HG03139 (cell line): ENCODE measurements around the gene AGAP1.

Experiments
- ATAC-seq: cut with Tn5 transposase; IDR thresholded peaks from one replicate; pipeline ENCODE4 v1.9.1; 2021; ENCODE audit not compliant: unreplicated experiment

AGAP1 gene

GRCh38 chr2:235493775-235494715 is at the start of gene AGAP1:
TSS of gene AGAP1 (plus strand) at chr2:235494043.
- peak; percentile 44 for ATAC-seq

- ATAC-seq, result no peak
These were observed 49.7 kb upstream of the AGAP1 start for GRCh38 chr2:235444101-235444597.

DNA sequence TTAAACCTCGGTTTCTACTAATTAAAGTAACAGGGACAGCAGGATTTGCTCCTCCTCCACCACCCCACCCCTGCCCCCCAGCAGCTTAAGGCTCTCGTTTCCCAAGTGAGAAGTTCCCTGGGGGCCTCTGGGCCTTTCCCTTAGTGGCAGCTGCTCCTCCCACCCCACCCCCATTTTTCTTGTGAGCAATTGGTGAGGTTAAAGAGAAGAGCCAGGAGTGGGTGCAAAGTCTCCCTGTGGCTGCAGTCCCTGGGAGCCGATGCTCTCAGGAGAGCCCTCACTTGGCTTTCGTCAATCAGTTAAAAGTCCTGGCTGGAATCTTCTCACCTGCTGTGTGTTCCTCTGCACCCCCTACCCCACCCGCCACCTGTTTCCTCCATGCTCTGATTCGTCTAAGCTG is 48.7 kb upstream of the AGAP1 start:
- no peak for ATAC-seq

GRCh38 chr2:235446082-235446481 is 47.8 kb upstream of the AGAP1 start:
- no peak for ATAC-seq

- ATAC-seq, result no peak
These were observed 46.6 kb upstream of the AGAP1 start for GRCh38 chr2:235447210-235447609.

DNA sequence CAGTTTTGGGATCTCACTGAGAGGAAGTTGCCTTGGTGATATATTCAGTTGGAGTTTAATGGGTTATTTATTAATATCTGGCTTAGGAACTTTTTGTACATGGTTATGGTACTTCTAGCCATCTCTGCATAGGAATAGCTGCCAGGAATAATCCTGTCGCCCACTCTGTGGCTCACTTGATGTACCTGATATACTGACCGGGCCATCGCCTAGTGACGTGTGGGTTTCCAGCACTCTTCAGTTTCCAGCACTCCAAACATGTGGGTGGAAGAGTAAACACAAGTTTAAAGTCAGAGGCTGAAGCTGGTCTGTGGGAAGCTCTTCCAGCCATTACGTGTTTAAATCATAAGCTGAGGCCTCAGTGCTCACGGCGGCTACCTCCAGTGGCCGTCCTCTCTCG is 44.3 kb upstream of the AGAP1 start:
- ATAC-seq, result no peak

- ATAC-seq, result no peak
These were observed 40.2 kb upstream of the AGAP1 start for GRCh38 chr2:235453605-235454151.

DNA sequence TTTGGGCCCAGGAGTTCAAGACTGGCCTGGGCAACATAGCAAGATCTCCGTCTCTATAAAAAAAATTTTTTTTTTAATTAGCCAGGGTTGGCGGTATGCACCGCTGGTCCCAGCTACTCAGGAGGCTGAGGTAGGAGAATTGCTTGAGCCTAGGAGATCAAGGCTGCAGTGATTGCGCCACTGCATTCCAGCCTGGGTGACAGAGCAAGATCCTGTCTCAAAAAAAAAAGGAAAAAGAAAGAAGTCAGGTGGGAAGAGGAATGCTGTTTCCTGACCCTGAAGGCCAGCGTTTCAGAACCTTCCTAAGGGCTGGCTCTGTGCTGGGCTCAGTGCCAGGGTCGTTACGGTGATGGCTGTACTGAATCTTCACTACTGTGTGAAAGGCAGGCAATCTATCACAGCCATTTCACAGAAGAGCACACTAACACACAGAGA is 35.0 kb upstream of the AGAP1 start:
- ATAC-seq, result no peak

DNA sequence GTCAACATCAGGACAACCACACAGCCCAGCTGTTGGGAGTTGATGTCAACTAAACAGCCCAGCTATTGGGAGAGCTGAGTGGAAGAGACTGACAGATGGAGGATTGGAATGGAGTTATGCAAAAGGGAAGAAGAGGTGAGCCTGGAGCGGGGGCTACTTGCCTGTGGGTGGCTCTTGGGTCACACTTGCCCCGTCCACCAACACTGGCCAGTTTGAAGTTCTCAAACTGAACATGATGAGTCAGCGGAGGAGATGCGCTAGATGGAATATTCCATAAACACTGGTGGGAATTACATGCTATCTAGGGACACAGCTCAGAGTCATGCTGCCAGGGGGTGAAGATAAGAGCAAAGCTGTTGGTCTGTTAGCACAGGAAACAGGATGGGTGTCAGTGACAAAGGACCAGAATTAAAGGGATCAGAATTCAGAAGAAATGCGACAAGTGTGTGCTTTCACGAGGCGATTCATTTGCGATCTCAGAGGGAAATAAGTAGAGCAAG is 33.2 kb upstream of the AGAP1 start:
- no peak for ATAC-seq

GRCh38 chr2:235461763-235462414 is 32.0 kb upstream of the AGAP1 start:
- ATAC-seq, result no peak

- ATAC-seq, result no peak
These were observed 31.4 kb upstream of the AGAP1 start for GRCh38 chr2:235462415-235462790.

DNA sequence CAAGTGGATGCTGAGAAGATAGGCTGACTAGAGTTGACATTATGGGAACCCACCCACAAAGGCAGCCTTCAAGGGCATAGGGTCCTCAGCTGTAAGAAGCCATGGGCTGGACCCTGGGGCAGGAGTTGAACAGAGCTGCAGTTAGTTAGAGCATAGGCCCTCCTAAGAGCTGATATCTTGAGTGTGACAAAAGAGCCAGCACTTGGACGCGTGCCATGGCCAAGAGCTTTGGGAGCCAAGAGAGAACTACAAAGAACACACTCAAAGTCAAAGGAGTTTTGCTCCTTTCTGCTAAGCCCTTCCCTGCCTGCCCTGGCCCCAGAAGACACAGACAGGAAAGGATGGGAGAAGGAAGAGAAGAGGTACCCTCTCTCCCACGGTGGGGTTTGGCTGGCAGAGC is 29.9 kb upstream of the AGAP1 start:
- ATAC-seq, result no peak

GRCh38 chr2:235467588-235467987 is 26.3 kb upstream of the AGAP1 start:
- ATAC-seq, result no peak

GRCh38 chr2:235468978-235469655 is 24.7 kb upstream of the AGAP1 start:
- no peak for ATAC-seq

GRCh38 chr2:235471186-235471747 is 22.6 kb upstream of the AGAP1 start:
- no peak for ATAC-seq

DNA sequence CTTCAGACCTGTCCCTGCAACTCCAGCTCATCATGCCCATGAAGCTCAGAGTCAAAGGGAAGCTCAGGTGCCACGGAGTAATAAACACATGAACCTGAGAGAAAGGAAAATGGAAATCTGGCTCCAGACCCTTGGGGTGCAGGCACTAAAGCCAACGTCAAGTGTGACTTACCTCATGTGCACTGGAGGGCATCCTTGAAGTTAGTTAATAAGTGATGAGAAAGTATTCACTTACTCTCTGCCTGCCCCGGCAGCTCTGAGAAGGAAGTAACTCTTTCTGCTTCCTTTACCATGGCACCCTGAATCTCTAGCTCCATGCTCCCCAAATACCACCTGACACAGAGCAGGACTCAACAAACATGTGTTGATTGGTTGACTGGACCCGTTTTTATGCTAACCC is 21.4 kb upstream of the AGAP1 start:
- ATAC-seq, result no peak

- no peak for ATAC-seq
These were observed 15.2 kb upstream of the AGAP1 start for GRCh38 chr2:235478609-235479008.

DNA sequence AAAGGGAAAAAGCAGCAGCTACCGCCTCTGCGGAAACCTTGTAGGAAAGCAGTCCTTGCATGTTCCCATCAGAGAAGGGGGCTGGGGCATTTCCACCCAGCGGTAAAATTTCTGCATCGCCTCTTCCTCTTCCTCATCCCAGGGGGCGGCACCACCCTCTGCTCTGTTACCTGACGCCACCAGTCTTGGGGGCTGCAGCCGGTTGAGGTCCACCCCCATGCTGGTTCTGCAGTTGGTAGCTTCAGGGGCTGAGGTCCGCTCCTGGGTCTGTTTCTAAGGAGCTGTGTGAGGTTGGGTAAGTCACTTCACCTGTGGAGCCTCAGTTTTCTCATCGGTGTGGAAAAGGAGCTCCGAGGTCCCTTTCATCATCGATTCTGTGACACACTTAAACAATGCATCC is 14.2 kb upstream of the AGAP1 start:
- ATAC-seq, result no peak

DNA sequence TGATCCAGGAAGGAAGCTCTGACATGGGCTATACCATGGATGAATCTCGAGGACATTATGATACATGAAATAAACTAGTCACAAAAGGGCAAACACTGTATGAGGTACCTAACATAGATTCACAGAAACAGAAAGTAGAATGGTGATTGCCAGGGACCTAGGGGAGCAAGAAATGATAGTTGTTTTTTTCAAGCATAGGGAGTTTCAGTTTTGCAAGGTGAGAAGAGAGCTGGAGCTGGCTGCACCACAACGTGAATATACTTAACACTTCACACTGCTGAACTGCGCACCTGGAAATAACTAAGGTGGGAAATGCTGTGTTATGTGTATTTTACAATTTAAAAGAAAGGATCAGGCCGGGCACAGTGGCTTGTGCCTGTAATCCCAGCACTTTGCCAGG is 13.2 kb upstream of the AGAP1 start:
- no peak for ATAC-seq

DNA sequence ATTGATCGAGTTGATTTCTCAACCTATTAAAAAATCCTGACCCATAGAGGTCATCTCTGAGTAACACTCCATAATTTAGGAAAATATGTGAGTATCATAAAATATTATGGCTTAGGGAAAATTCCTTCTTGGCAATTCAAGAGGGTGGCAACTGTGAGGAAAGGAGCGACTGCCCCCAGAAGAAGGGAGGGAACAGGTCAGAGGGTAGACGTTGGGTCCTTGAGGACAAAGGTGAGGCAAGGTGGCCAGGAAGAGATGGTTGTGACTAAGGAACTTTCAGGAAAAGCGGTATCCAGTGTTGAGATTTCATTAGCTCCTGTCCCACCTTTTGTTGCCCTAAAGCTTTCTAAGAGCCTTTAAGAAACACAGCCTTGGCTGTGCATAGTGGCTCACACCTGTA is 10.5 kb upstream of the AGAP1 start:
- no peak for ATAC-seq

DNA sequence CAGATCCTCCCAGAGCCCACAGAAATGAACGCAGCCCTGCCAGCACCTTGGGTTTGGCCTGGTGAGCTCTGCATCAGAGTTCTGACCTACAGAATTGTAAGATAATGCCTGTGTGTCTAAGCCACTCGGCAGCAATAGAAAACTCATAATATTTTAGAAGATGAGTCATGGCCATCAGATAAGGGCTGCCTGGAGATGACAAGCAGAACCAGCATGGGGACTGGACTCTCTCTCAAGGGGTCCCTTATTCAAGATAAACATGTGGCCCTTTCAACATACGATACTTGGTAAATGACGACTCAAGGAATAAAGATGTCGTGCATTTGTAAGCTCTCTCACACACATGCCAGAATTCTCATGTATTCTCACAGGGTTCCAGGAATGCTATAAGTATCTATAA is 8.5 kb upstream of the AGAP1 start:
- no peak for ATAC-seq
